NOMO-1 treated with dmso at 0.1 percent for 144 hours (cell line): ENCODE measurements around the gene FANCC.
"Not testable (repeated sequence)": the region's sequence is repeated elsewhere in the genome, so short reads cannot be mapped to it uniquely, and the experiment has no call there.

Experiments
- DNase-seq: peaks from one replicate; lab custom pipeline; 2025; ENCODE audit not compliant: unreplicated experiment; lab: John Stamatoyannopoulos, UW

FANCC gene

DNA sequence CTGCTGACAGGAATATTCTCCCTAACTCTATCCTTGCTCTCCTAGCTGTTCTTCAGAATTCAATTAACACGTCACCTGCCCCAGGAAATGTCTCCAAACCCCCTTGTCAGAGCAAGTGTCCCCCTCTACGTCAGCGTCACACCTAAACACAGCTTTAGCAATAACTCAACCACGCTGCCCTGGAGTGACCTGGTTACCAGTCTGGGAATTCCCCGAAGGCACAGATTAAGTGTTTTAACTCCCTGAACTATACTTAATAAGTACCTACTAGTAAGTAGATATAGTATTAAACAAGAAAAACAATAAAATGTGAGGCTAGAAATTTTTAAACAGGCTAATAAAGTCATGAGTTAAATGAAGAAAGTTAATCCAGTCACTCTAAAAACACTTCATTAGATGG lies 78.4 kb downstream of the FANCC start:
- DNase-seq, result no peak

DNA sequence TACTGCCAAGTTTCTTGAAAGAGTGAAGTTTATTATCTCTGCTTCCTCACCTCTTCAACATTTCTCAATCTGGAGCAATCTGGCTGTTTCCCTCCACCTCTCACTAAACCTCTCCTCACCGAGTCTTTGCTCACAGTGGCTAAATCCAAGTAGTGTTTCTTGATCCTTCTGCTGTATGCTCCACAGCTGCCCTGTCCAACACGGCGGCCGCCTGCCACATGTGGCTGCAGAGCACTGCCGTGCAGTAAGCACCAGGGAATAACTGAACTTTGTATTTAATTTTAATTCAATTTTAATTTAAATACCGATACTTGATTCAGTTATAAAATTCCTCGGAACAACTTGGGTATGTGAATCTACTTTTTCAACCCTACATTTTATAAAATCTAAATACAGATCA lies 80.2 kb downstream of the FANCC start:
- DNase-seq, result no peak

DNA sequence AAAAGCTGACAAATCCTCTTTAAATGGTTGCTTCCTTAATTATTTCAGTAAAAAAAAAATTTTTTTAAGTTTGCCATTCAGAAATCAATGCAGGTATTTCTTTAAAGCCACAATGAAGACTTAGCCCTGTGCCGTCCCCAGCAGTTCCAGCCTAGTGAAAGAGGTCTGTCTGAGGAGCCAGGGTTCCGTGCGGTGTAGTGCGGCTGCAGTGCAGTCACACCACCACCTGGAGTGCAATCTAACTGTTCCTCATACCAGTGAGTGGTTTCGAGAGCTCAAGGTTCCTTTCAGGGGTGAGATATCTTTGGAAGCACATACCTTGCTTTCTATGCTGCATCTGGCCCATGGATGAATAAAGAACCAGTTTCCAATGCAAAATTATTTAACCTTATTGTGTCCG lies 87.5 kb downstream of the FANCC start:
- DNase-seq, result no peak

DNA sequence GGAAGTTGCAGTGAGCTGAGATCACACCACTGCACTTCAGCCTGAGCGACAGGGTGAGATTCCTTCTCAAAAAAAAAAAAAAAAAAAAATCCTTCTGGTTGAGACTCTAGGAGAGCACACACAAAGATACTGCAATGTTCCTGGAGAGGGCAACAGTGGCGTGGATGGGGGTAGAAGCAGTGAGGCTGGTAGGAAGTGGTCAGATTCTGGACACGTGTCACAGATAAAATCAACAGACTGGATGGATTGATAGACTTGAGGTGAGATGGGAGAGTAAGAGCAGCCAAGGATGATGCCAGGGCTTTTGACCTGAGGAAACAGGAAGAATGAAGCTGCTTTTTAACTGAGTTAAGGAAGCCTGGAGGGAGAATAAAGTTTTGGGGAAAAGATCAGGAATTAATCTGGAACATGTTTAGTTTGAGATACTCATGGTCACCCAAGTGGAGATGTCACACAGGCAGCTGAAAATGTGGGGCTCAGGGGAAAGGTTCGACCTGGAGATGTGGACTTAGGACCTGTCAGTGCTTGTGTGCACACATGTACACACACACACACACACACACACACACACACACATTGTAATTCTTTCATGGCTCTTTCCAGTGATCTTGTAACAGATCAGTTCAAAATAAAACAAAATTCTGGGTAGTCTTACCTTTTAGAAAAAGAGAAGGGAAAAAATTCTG lies 88.1 kb downstream of the FANCC start:
- DNase-seq, result no peak

DNA sequence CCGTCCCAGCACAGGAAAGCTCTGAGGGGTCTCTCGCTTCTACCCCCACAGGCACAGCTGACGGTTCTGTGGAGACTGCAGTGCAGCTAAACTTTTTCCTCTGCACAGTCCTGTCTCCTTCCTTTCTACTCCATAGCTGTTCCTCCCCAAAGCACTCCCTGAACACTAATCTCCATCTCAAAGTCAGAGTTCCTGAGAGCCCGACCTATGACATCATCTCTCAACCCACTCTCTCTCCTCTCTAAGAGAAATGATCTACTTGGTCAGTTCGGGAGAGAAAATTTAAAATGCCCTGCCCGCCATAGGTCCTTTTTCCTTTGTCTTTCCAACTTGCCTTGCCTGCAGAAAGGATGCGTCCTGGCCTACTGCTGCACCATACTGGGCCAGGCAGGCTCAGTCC lies 90.6 kb downstream of the FANCC start:
- DNase-seq, result no peak

DNA sequence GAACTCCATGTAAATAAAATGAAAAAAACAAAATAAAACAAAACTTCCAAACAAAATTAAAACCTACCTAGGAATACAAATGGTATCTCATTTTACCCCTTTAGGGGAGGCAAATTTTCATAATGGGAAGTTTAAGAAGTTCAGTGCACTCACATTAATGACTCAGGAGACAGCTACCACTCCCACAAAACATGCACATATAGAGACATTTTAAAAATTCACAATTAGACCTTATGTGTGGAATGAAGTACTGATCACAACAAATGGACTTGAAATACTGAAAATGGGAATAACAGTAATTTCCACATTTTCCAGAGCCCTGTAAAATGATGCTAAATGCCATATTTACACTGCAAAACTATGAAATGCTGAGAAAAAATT lies 91.8 kb downstream of the FANCC start:
- no peak for DNase-seq

DNA sequence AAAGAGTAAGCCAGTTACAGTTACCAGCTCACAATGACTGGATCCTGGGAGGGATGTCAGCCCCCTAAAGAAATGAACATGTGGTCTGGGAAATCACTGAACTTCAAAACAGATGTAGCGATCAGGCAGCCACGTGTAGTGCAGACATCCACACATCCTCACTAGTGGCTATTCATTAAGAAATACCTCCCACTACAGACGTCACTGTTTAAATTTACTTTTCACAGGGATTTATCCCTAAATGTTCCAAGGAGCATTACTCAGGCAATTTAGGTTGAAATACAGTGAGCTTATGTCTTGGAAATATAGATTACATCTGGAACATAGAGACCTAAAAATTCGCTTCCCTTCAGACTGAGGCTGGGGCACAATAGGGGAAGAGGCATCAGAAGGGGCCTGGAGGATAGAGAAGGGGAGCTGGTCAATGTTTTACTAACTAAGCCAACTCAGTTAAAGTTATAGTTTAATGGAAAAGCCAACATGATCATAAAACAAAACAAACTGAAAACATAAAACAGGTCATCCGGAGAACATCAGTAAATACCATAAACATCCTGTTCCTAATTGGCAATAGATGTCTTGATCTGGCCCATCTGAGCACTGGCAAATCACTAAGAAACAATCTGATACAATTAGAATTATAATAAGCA lies 92.3 kb downstream of the FANCC start:
- no peak for DNase-seq

DNA sequence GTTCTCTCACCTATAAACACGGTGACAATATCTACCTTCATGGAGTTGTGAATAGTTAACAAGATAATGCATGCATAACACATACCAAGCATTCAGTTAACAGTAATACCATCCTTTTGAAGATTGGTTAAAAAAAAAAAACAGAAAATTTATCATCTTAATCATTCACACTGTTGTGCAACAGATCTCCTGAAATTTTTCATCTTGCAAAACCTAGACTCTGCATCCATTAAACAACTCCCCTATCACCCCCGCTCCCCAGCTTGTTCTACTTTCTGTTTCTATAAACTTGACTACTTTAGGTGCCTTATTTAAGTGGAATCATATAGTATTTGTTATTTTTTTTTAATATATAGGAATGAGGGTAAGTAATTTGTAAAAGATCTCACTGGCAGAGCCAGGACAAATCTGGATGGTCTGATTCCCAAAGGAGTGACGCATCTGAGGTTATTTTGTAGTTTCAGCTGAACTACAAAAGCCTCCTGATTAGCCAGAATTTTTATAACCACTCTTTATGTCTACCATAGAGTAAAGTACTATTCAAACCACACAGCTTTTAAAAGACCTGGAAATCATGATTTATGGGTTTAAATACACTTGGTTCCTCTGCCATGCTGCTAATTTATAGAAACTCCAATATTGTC lies 93.0 kb downstream of the FANCC start:
- DNase-seq, result no peak

DNA sequence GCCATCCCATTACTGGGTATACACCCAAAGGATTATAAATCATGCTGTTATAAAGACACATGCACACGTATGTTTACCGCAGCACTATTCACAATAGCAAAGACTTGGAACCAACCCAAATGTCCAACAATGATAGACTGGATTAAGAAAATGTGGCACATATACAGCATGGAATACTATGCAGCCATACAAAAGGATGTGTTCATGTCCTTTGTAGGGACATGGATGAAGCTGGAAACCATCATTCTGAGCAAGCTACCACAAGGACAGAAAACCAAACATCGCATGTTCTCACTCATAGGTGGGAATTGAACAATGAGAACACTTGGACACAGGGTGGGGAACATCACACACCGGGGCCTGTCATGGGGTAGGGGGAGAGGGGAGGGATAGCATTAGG lies 97.2 kb downstream of the FANCC start:
- DNase-seq, result not testable (repeated sequence)

DNA sequence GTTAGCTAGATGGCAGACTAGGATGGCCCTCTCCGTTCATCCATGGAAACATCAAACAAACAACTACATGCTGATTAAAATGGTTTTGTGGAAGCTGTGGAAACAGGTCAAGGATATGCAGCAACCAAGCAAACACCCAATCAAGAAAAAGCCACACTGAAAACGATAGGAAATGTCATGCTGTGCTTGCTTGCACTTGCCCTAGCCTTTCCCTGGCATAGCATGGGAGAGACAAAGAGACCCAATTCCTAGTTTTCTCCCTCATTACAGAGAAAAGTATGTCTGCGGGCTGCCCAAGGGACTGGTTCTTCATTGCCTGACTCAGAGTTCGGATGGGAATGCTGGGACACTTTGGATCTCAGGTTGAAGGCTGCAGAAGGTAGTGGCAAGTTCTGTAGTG lies 98.7 kb downstream of the FANCC start:
- no peak for DNase-seq

DNA sequence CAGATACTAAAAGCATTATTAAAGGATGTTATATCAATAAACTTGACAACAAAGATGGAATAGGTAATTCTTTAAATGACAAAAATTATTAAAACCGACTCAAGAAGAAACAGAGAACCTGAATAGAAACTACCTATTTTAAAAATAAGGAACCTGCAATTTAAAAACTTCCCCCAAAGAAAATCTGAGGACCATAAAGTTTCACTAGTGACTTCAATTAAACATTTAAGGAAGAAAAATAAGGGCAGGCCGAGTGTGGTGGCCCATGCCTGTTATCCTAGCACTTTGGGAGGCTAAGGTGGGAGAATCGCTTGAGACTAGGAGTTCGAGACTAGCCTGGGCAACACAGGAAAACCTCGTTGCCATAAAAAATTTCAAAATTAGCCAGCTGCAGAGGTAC lies 99.6 kb downstream of the FANCC start:
- no peak for DNase-seq

DNA sequence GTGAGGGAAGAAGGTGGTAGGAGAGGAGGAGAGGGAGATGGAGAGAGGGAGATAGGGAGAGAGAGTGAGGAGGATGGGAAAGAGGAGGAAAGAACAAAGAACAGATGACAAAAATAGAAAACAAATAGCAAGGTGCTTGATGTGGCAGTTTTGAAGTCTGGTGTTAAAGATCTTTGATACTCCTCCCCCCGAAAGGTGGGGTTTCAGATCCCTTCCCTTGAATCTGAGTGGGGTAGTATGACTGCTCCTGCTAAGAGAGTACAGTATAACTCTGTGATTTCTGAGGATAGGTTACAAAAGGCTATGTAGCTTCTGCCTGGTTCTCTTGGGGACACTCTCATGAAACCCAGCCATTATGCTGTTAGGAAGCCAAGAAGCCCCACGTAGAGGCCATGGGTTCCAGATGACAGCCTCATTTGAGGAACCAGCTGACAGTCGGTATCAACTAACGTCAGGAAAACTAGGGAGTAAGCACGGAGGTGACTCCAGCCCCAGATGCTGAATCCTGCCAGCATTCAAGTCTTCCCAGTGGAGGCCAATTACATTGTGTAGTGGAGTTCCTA lies 102.1 kb downstream of the FANCC start:
- no peak for DNase-seq

DNA sequence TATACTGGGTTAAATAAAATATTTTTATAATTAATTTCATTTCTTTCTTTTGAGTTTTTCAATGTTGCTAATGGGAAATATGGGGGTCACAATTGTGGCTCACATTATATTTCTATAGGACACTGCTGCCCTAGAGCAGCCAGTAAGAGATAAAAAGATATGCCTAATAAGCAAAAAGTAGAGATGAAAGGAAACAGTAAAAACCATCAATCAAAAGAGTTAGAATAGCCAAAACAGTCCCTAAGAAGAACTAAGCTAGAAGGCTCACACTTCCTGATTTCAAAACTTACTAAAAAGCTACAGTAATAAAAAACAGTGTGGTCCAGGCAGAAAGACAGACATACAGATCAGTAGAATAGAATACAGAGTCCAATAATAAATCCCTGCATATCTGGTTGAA lies 104.4 kb downstream of the FANCC start:
- DNase-seq, result peak; percentile 21

DNA sequence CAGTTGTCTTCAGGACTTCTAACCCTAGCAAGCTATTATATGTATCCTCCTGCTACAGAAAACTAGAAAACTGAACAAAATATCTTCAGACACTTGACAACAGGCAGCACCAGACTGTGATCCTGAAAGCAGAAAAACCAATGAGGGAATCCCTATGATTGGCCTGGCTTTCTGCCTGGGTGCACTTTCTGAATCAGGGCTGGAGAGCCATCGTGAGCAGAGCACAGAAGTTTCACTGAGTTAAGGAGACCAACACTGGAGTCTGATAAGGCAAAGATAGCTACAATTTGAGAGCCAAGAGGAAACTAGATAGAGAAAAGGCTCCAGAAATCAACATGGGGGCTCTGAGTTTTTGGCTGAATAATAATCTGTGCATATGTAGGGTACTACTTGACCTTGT lies 106.5 kb downstream of the FANCC start:
- no peak for DNase-seq

DNA sequence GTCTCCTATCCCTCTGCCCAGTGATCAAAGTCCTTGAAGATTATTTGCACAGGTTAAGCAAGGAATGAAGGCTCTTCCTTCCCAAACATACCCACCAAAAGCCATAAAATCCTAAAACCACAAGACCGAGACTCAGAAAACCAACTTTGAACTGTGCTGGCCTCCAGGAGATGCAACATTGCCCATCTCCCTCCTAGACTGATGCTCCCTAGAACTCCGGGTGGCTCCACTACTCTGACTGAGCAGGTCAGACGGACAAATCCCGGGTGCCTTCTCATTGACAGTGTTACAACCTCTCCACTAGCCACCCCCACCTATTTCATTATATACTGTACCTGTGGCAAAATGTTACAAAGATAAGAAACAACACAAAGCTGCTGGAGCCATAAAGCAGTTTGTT lies 110.1 kb downstream of the FANCC start:
- DNase-seq, result no peak

DNA sequence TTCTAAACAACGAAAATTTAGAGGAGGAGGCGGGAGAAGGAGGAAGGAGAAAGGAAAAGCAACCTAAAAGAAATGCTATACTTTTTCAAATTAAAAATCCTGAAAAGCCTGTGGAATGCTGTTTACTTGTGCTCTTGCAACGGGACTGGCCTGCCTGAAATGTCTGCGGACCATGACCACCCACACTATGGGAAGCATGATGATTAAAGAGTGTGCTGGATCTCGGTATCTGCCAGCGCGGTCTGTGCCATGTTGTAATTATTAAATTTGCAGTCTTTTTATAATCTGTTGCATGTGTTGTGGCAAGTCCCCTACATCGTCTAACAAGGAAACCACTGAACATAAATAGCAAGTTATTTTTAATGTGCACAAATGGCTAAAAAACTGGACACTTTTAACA lies 111.4 kb downstream of the FANCC start:
- DNase-seq, result no peak

DNA sequence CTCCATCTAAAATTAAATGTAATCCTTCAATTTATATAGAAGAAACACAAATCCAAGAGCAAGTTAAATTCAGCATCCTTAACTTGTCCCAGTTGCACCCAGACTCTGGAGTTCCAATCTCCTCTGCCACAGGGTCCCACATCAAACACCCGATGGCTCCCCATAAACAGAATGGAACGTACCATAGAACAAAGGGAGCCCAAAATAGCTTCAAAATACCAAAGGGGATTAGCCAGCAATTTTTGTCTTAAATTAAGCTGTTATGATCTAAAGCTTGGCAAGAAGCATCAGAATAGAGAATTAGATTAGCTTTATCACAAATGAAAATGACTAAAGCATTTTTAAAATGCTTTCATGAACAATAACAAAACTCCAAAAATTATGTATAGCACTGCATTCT lies 112.8 kb downstream of the FANCC start:
- no peak for DNase-seq

DNA sequence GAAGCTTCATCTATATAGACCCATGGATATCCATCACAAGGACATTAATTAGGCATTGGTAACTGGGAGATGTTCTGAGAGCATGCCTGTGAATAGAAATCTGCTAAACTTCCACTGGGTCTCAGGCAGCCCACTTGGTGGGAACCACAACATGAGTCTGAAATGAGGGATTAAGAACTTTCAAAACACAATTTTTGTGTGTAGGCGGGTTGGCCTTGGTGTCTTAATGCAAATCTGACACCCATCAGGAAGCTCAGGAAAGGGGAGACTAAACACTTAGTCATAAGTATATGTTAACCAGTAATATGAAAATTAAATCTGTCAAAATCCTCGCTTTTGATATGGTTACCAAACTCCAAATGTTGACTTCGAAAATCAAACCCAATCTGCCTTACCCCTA lies 113.2 kb downstream of the FANCC start:
- DNase-seq, result no peak

DNA sequence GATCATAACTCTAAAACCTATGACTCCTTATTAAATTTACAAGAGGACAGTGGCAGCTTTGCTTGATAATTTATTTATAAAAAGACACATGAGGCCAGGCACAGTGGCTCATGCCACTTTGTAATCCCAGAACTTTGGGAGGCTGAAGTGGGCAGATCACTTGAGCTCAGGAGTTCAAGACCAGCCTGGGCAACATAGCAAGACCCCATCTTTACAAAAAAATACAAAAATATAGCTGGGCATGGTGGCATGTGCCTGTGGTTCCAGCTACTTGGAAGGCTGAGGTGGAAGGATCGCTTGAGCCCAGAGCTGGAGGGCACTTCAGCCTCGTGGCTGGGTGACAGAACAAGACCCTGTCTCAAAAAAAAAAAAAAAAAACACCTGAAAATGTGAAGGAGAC lies 114.5 kb downstream of the FANCC start:
- not testable (repeated sequence) for DNase-seq

DNA sequence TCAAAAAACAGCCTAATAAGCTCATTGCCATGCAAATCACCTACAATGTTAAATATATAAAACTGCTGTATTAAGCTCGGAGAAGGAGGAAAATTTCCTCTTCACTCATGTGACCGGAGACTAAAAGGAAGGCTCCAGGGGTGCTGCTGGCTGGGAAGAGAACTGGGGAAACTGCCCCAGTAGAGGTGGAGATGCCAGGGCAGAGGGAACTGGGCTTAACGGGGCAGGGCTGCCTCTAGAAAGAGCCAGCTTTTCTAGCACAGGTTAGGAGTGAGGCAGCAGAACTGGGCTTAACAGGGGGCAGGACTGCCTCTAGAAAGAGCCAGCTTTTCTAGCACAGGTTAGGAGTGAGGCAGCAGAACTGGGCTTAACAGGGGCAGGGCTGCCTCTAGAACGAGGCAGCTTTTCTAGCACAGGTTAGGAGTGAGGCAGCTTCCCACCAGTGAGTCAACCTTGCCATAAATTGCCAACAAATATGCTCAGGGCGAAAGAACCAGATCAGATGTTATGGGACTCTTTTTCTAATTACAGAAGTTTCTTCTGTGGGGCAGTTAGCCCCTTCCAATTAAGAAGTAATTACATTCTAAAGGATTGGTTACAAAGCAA lies 115.3 kb downstream of the FANCC start:
- DNase-seq, result no peak

DNA sequence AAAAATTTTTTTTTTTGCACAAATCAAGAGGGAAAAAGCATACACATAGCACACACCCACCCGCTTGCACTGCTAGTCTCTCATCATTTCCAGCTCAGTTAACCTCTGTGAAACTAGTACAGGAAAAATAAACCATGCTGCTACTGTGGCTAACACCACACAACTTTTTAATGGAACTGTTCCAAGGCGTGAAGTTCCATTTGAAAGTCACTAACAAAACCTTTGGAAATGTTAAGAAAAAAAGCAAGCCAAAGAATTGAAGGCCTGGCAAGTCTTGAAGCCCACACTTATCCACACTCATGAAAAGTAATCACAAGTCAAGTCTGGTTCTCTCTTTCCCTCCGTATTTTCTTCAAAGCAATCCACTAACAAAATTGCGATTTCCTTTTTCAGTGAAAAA lies 116.3 kb downstream of the FANCC start:
- no peak for DNase-seq

DNA sequence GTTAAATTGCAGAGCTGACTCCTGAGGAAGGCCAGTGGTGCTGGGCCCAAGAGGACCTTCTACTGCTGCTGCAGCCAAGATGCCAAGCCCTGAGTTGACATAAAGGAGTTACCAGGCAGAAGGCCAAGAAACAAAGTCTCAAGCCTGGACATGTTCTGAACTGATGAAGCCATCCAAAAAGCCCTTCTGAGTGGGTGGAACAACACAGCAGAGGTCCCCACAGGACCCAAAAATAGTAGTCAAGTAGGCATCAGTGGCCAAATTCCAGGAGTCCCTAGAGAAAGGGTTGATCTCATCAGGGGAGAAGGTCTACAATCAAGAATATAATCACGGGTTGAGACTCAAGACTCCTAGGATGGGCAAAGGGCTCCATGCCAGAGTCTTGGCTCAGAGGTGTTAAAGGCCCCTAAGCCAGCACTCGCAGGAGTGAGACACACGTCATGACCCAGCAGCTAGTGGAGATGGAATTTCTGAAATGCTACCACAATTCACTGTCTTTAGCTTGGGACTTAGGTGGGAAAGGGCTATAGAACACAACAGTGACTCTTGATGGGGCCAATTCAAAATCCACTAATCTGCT lies 119.7 kb downstream of the FANCC start:
- no peak for DNase-seq
